HEK293 (cell line): Measurements from ENCODE around the gene CISH.

ENCODE experiments used
- CTCF ChIA-PET: fragments of 350-600 bp; formaldehyde crosslinking; extraction: SDS; loops from one replicate; lab custom pipeline; 2021; ENCODE audit warnings: antibody characterized with exemption; lab: Yijun Ruan, JAX
- POLR2A ChIA-PET: fragments of 300-600 bp; formaldehyde crosslinking; extraction: SDS; loops from one replicate; lab custom pipeline; 2020; ENCODE audit warnings: antibody characterized with exemption, inconsistent platforms; lab: Yijun Ruan, JAX
- H3K27ac ChIP-seq: fragments of 200-500 bp; sonication (Bioruptor generic); 2 replicates; pipeline ENCODE4 v1.5.1; 2014; ENCODE audit warnings: low read depth, low read length, control low read depth, inconsistent platforms; ENCODE audit errors: extremely low read depth
- H3K36me3 ChIP-seq, 2 experiments: fragments of 200-500 bp in 1 of 2; sonication (Bioruptor generic) in 1 of 2; 1 replicate in 1 of 2; 2 replicates in 1 of 2; pipeline ENCODE4 v1.5.1; 2014 to 2017; ENCODE audit warnings: inconsistent platforms in 2 of 2, low read length in 2 of 2; ENCODE audit not compliant: control insufficient read depth in 2 of 2, insufficient read depth in 1 of 2
- H3K4me1 ChIP-seq: fragments of 200-500 bp; sonication (Bioruptor generic); 2 replicates; pipeline ENCODE4 v1.5.1; 2014; ENCODE audit warnings: mild to moderate bottlenecking, low read length, inconsistent platforms; ENCODE audit not compliant: control insufficient read depth, insufficient read depth
- H3K4me3 ChIP-seq: 2 replicates; pipeline ENCODE4 v1.5.1; 2011; ENCODE audit warnings: low read depth, mild to moderate bottlenecking, control low read depth, low read length, moderate library complexity
- H3K9me3 ChIP-seq: fragments of 200-500 bp; sonication (Bioruptor generic); 2 replicates; pipeline ENCODE4 v1.5.1; 2014; ENCODE audit warnings: low read depth, low read length, inconsistent platforms; ENCODE audit not compliant: control insufficient read depth, insufficient read depth
- GLI2 ChIP-seq: fragments of 450-650 bp; formaldehyde crosslinking; IDR thresholded peaks from 2 replicates; pipeline ENCODE4; 2017; ENCODE audit warnings: missing biosample characterization, missing genetic modification characterization, low read depth, borderline replicate concordance
- HOXD13 ChIP-seq: sonication (generic); formaldehyde crosslinking; IDR thresholded peaks from 2 replicates; pipeline ENCODE4 v1.8.0; 2022; ENCODE audit warnings: missing genetic modification reagents, borderline replicate concordance
- MZF1 ChIP-seq: fragments of 450-650 bp; formaldehyde crosslinking; IDR thresholded peaks from 2 replicates; pipeline ENCODE4 v1.5.1; 2017; ENCODE audit warnings: missing biosample characterization, missing genetic modification characterization, borderline replicate concordance
- YY2 ChIP-seq: fragments of 450-650 bp; formaldehyde crosslinking; IDR thresholded peaks from 2 replicates; pipeline ENCODE4 v1.5.1; 2016; ENCODE audit warnings: missing biosample characterization, missing genetic modification characterization
- ZBTB49 ChIP-seq: fragments of 450-650 bp; formaldehyde crosslinking; IDR thresholded peaks from 2 replicates; pipeline ENCODE4 v1.5.1; 2016; ENCODE audit warnings: missing biosample characterization, missing genetic modification characterization, low read depth
- ZNF16 ChIP-seq: fragments of 450-650 bp; formaldehyde crosslinking; IDR thresholded peaks from 2 replicates; pipeline ENCODE4 v1.5.1; 2016; ENCODE audit warnings: low read depth, missing biosample characterization, missing genetic modification characterization
- ZNF2 ChIP-seq: fragments of 450-650 bp; formaldehyde crosslinking; IDR thresholded peaks from 2 replicates; pipeline ENCODE4 v1.5.1; 2016; ENCODE audit warnings: missing biosample characterization, missing genetic modification characterization
- ZNF202 ChIP-seq: fragments of 450-650 bp; formaldehyde crosslinking; IDR thresholded peaks from 2 replicates; pipeline ENCODE4 v1.5.1; 2016; ENCODE audit warnings: missing biosample characterization, missing genetic modification characterization, borderline replicate concordance
- ZNF24 ChIP-seq: fragments of 450-650 bp; formaldehyde crosslinking; IDR thresholded peaks from 2 replicates; pipeline ENCODE4 v1.5.1; 2016; ENCODE audit warnings: missing biosample characterization, missing genetic modification characterization
- ZNF366 ChIP-seq: fragments of 450-650 bp; formaldehyde crosslinking; conservative IDR thresholded peaks from 2 replicates; pipeline ENCODE4 v1.5.1; 2016; ENCODE audit warnings: missing biosample characterization, missing genetic modification characterization
- ZNF544 ChIP-seq: fragments of 450-650 bp; formaldehyde crosslinking; IDR thresholded peaks from 2 replicates; pipeline ENCODE4 v1.5.0; 2017; ENCODE audit warnings: missing biosample characterization, missing genetic modification characterization
- ZNF660 ChIP-seq: fragments of 450-650 bp; IDR thresholded peaks from 2 replicates; pipeline ENCODE4 v1.5.1; 2018; ENCODE audit warnings: missing biosample characterization, mild to moderate bottlenecking, missing genetic modification characterization
- TF ChIP-seq, protein P1 (sequence below): fragments of 450-650 bp; formaldehyde crosslinking; IDR thresholded peaks from 2 replicates; pipeline ENCODE4 v1.5.1; 2016; ENCODE audit warnings: missing biosample characterization, missing genetic modification characterization, borderline replicate concordance

CISH gene

GRCh38 chr3:50581459-50581842 lies 30.1 kb downstream of the CISH start (continued):
- TF ChIP-seq, protein P1, sequence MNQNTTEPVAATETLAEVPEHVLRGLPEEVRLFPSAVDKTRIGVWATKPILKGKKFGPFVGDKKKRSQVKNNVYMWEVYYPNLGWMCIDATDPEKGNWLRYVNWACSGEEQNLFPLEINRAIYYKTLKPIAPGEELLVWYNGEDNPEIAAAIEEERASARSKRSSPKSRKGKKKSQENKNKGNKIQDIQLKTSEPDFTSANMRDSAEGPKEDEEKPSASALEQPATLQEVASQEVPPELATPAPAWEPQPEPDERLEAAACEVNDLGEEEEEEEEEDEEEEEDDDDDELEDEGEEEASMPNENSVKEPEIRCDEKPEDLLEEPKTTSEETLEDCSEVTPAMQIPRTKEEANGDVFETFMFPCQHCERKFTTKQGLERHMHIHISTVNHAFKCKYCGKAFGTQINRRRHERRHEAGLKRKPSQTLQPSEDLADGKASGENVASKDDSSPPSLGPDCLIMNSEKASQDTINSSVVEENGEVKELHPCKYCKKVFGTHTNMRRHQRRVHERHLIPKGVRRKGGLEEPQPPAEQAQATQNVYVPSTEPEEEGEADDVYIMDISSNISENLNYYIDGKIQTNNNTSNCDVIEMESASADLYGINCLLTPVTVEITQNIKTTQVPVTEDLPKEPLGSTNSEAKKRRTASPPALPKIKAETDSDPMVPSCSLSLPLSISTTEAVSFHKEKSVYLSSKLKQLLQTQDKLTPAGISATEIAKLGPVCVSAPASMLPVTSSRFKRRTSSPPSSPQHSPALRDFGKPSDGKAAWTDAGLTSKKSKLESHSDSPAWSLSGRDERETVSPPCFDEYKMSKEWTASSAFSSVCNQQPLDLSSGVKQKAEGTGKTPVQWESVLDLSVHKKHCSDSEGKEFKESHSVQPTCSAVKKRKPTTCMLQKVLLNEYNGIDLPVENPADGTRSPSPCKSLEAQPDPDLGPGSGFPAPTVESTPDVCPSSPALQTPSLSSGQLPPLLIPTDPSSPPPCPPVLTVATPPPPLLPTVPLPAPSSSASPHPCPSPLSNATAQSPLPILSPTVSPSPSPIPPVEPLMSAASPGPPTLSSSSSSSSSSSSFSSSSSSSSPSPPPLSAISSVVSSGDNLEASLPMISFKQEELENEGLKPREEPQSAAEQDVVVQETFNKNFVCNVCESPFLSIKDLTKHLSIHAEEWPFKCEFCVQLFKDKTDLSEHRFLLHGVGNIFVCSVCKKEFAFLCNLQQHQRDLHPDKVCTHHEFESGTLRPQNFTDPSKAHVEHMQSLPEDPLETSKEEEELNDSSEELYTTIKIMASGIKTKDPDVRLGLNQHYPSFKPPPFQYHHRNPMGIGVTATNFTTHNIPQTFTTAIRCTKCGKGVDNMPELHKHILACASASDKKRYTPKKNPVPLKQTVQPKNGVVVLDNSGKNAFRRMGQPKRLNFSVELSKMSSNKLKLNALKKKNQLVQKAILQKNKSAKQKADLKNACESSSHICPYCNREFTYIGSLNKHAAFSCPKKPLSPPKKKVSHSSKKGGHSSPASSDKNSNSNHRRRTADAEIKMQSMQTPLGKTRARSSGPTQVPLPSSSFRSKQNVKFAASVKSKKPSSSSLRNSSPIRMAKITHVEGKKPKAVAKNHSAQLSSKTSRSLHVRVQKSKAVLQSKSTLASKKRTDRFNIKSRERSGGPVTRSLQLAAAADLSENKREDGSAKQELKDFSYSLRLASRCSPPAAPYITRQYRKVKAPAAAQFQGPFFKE (tag by site-specific recombination): no peak

DNA sequence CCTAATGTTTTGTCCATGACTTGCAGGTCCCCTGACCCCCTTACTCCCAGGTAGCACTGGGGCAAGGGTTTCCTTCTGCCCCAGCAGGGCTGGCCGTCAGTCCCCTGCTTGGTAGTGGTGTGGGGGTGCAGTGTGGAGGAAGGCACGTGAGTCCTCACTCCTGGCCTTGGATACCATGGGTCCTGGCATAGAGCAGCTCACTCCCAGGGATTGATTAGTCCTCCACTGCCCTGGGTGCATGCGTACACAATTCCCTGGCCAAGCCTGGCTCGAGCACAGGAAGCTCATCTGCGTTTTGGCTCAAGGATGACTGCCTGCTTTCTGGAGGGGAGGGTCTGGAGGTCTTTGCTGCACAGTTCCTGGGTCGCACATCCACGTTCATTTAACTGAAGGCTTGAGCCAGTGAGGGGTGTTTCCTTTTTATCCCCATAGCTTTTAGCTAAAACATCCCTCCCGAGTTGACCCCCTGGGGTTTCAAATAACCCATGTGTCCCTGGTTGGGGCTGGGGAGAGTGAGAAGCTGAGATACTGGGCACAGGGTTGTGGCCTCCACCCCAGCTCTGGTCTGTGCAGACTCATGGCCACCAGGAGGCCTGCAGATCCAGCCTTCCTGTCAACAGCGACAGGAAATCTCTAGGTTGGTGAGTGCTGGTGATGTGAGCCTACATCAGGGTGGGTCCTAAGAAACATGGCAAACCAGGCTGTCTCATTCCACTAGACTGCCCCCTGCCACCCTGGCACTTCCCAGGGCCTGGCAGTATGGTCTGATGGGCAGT lies 30.7 kb downstream of the CISH start:
- Histone ChIP-seq H3K36me3 (peaks cover 0 to 75% of the 10 kb centered on the region in 2 experiments; a peak in 1 of 3 replicates), H3K4me3 (no peak overlapping the region), H3K4me1 (no peaks in the 10 kb centered on the region), H3K27ac (no peak overlapping the region), H3K9me3 (no peaks in the 10 kb centered on the region)
- CTCF ChIA-PET: interaction anchor here (1.0 to 1.5 kb wide), 2 partner anchors 9 to 32 kb away, joined by 3 to 6 read pairs; no protein-coding TSS in a partner anchor
- POLR2A ChIA-PET: no interaction called here
- no peak for TF ChIP-seq GLI2 (tag by site-specific recombination)
- TF ChIP-seq ZNF202: no peak
- TF ChIP-seq ZNF660: no peak
- no peak for TF ChIP-seq ZNF2 (tag by site-specific recombination)
- no peak for TF ChIP-seq ZNF366 (tag by site-specific recombination)
- no peak for TF ChIP-seq ZNF16 (tag by site-specific recombination)
- no peak for TF ChIP-seq MZF1
- TF ChIP-seq HOXD13 (CRISPR knock-in tag): no peak
- no peak for TF ChIP-seq ZBTB49 (tag by site-specific recombination)
- no peak for TF ChIP-seq ZNF24
- no peak for TF ChIP-seq YY2 (tag by site-specific recombination)

DNA sequence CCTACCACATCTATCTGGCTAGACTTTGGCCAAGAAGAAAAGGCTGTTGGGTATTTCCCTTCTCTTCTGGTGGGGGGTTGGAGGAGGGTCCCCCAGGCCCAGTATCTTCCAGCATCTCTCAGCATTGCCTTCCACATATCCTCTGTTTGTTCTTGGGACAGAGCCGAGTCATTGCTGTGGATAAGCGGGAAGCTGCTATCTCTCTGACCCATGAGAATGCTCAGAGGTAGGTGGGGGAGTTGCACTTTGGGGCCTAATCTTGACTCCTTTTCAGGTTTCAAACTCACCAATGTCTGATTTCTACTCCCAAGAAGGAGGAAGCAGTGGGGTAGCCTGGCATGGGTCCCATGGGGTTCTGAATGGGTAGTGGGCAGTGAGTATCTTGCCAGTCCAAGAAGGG lies 34.2 kb downstream of the CISH start:
- Histone ChIP-seq H3K27ac (no peak overlapping the region), H3K4me1 (no peaks in the 10 kb centered on the region)
- POLR2A ChIA-PET: no interaction called here
- no peak for TF ChIP-seq ZNF544 (tag by site-specific recombination)
- TF ChIP-seq, all 188 proteins: peak for 0
- Histone ChIP-seq H3K9me3 (no peaks in the 10 kb centered on the region), H3K4me3 (no peak overlapping the region), H3K36me3 (peaks cover 0 to 87% of the 10 kb centered on the region in 2 experiments; a peak in 1 of 3 replicates)
- CTCF ChIA-PET: interaction anchor here (1.1 to 2.2 kb wide), 4 partner anchors 14 to 862 kb away, joined by 3 to 6 read pairs (median 4); no protein-coding TSS in a partner anchor
